ENCODE data around the gene TRMT11. TPM values are rescaled to one million over a fixed set of nuclear protein-coding genes. Genes with fewer than 3 reads are reported as not detected.

TRMT11 gene
- polyA plus RNA-seq, 3 donors, result 2.1 to 3.3 (median 2.1) TPM

DNA sequence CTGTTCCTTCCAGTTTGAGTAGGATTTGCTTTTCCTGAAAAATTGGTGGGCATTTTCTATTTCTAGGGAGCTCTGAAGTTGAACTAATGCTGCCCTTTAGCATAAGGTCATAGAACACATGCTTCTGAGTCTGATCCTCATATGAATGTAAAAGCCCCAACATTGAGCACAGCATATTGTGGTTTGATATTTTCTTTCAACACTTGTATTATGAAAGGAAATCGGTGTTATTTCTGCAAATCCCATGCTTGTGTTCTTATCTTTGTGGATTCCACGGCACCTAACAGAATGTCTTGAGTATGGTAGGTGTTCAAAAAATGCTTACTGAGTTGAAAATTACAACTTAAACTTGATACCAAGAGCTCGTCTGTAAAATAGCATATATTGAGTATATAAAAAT lies 85.8 kb downstream of the TRMT11 start:
- Histone ChIP-seq H3K9ac (ENCODE audit: insufficient read depth, low read length, poor library complexity, severe bottlenecking) (no peak overlapping the region), H3K36me3 (replicated peaks in 1 of 2; ENCODE audit: control insufficient read depth in 1 of 2, insufficient read depth in 2 of 2, low read length in 2 of 2) (no peaks in the 10 kb centered on the region), H3K4me2 (replicated peaks; ENCODE audit: extremely low read depth, low read length, poor library complexity, severe bottlenecking) (no peak overlapping the region), H3K4me3 (replicated peaks in 1 of 3; ENCODE audit: low read depth in 2 of 3, low read length in 3 of 3) (no peak overlapping the region), H3K4me1 (ENCODE audit: control insufficient read depth in 1 of 2, insufficient read depth in 2 of 2, low read length in 2 of 2) (no peaks in the 10 kb centered on the region), H3K27me3 (ENCODE audit: control insufficient read depth in 2 of 2, insufficient read depth in 2 of 2, low read length in 2 of 2) (no peaks in the 10 kb centered on the region), H2AFZ (ENCODE audit: insufficient read depth, low read depth, low read length, poor library complexity, severe bottlenecking) (no peak overlapping the region), H3K79me2 (ENCODE audit: insufficient read depth, low read length) (no peaks in the 10 kb centered on the region), H3K9me3 (replicated peaks in 1 of 2; ENCODE audit: control insufficient read depth in 1 of 2, insufficient read depth in 1 of 2, low read length in 2 of 2) (peaks cover 0 to 8% of the 10 kb centered on the region in 2 donors), H4K20me1 (ENCODE audit: insufficient read depth, low read length) (no peaks in the 10 kb centered on the region), H3K27ac (ENCODE audit: low read depth in 1 of 2, low read length in 2 of 2) (no peak overlapping the region)
- Mint-ChIP-seq H3K9me3 (peaks cover 1 to 13% (median 4%) of the 10 kb centered on the region in 7 donors), H3K27me3 (ENCODE audit: low read depth in 3 of 3) (peaks cover 0 to 2% (median 0%) of the 10 kb centered on the region in 3 donors), H3K4me1 (no peaks in the 10 kb centered on the region), H3K27ac (no peak overlapping the region), H3K36me3 (peaks cover 0 to 2% of the 10 kb centered on the region in 2 donors), H3K4me3 (no peak overlapping the region)
- no CpG with 5 or more reads among the region's 3 CpGs for WGBS (ENCODE audit: insufficient coverage)
- no peak for DNase-seq
- intact Hi-C loops (cut with micrococcal nuclease), result no loop called here
- TF ChIP-seq, protein P1, sequence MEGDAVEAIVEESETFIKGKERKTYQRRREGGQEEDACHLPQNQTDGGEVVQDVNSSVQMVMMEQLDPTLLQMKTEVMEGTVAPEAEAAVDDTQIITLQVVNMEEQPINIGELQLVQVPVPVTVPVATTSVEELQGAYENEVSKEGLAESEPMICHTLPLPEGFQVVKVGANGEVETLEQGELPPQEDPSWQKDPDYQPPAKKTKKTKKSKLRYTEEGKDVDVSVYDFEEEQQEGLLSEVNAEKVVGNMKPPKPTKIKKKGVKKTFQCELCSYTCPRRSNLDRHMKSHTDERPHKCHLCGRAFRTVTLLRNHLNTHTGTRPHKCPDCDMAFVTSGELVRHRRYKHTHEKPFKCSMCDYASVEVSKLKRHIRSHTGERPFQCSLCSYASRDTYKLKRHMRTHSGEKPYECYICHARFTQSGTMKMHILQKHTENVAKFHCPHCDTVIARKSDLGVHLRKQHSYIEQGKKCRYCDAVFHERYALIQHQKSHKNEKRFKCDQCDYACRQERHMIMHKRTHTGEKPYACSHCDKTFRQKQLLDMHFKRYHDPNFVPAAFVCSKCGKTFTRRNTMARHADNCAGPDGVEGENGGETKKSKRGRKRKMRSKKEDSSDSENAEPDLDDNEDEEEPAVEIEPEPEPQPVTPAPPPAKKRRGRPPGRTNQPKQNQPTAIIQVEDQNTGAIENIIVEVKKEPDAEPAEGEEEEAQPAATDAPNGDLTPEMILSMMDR (IDR thresholded peaks at IDR 0.05), result no peak

DNA sequence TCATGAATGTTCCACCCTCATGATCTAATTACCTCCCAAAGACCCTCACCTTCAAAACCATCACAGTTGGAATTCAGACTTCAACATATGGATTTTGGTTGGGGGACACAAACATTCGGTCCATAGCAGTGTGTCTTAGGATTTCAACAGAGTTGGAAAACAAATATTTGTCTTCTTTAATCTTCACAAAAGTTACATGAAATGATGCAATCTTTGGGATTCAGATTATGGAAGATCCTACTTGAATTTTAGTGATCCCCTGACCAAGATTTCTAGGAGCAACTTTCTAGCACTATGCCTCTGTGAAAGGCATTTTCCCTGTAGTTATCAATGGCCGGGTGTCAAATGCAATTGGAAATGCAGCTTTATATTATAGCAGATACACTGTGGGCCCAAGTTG lies 86.5 kb downstream of the TRMT11 start:
- Histone ChIP-seq H2AFZ (ENCODE audit: insufficient read depth, low read depth, low read length, poor library complexity, severe bottlenecking) (no peak overlapping the region), H3K9me3 (replicated peaks in 1 of 2; ENCODE audit: control insufficient read depth in 1 of 2, insufficient read depth in 1 of 2, low read length in 2 of 2) (peaks cover 0 to 8% of the 10 kb centered on the region in 2 donors), H3K4me2 (replicated peaks; ENCODE audit: extremely low read depth, low read length, poor library complexity, severe bottlenecking) (no peak overlapping the region), H3K27me3 (ENCODE audit: control insufficient read depth in 2 of 2, insufficient read depth in 2 of 2, low read length in 2 of 2) (no peaks in the 10 kb centered on the region), H3K4me3 (replicated peaks in 1 of 3; ENCODE audit: low read depth in 2 of 3, low read length in 3 of 3) (no peak overlapping the region), H3K4me1 (ENCODE audit: control insufficient read depth in 1 of 2, insufficient read depth in 2 of 2, low read length in 2 of 2) (no peaks in the 10 kb centered on the region), H3K36me3 (replicated peaks in 1 of 2; ENCODE audit: control insufficient read depth in 1 of 2, insufficient read depth in 2 of 2, low read length in 2 of 2) (no peaks in the 10 kb centered on the region), H4K20me1 (ENCODE audit: insufficient read depth, low read length) (no peaks in the 10 kb centered on the region), H3K9ac (ENCODE audit: insufficient read depth, low read length, poor library complexity, severe bottlenecking) (no peak overlapping the region), H3K79me2 (ENCODE audit: insufficient read depth, low read length) (no peaks in the 10 kb centered on the region), H3K27ac (ENCODE audit: low read depth in 1 of 2, low read length in 2 of 2) (no peak overlapping the region)
- intact Hi-C loops (cut with micrococcal nuclease), result no loop called here
- H3K36me3 Mint-ChIP-seq, result peaks cover 0 to 2% of the 10 kb centered on the region in 2 donors
- no peaks in the 10 kb centered on the region for H3K4me1 Mint-ChIP-seq
- no peak for DNase-seq
- no peak overlapping the region for H3K27ac Mint-ChIP-seq
- TF ChIP-seq, protein P1 (IDR thresholded peaks at IDR 0.05), result no peak
- H3K27me3 Mint-ChIP-seq (ENCODE audit: low read depth in 3 of 3), result peaks cover 0 to 2% (median 0%) of the 10 kb centered on the region in 3 donors
- H3K4me3 Mint-ChIP-seq, result no peak overlapping the region
- peaks cover 1 to 13% (median 4%) of the 10 kb centered on the region in 7 donors for H3K9me3 Mint-ChIP-seq
- no CpG with 5 or more reads among the region's 2 CpGs for whole genome bisulfite sequencing (ENCODE audit: insufficient coverage)
